Ammon's horn (tissue), 1 donor: ENCODE data around the gene MTERF2.

ENCODE experiments used
- DNase-seq: peaks from one replicate; pipeline ENCODE4 v3.0.0-alpha.2; 2016; ENCODE audit warnings: low spot score

MTERF2 gene

DNA sequence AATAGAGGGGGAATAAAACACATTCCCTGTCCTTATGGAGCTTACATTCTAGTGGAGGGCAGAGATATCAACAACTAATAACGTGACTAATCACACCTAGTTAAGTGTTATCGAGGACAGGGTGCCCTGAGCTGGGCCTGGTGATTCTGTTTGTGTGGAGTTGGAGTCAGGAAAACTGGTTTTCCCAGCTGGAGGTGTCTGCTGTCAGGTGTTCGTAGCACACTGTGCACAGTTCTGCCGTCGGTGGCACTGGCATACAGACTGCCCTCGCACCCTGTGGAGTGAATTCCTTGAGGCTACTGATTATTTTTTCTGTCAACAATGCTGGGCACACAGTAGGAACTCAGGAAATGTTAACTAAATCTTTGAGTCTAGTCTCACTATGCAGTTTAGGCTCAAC lies 900 bp upstream of the MTERF2 start:
- DNase-seq, result no peak

DNA sequence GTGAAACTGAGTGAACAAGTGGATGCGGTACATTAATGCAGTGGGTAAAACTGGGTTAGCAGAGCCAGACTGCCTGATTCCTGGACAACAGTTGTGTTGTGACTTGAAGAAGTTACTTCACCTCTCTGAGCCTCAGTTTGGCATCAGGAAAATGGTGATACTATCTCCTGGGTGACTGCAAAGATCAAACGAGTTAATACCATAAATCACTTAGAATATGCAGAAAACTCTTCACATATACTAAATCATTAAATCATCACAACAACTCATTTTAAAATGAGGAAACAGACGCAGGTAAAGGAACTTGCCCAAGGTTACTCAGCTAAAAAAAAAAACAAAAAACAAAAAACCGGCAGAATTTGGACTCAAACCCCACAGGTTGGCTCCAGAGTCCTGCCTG lies 811 bp downstream of the MTERF2 start:
- no peak for DNase-seq

DNA sequence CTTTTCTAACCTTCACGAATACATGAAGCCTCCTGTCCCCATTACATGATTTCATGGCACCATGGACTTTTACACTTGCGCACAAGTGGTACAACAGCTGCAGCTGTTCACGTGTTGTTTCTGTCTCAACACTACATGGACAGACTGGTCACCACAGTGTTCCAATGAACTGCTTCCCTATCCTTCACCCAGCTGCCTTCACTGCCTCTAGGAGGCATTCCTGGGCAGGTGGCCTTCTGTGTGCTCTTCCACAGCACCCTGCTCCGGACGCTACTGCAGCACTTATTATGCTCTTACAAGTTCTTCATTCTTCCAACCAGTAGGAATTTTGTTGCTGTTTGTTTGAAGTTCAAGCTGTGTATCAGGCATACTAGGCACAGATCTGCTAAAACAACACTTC lies 1.5 kb downstream of the MTERF2 start:
- DNase-seq, result no peak

DNA sequence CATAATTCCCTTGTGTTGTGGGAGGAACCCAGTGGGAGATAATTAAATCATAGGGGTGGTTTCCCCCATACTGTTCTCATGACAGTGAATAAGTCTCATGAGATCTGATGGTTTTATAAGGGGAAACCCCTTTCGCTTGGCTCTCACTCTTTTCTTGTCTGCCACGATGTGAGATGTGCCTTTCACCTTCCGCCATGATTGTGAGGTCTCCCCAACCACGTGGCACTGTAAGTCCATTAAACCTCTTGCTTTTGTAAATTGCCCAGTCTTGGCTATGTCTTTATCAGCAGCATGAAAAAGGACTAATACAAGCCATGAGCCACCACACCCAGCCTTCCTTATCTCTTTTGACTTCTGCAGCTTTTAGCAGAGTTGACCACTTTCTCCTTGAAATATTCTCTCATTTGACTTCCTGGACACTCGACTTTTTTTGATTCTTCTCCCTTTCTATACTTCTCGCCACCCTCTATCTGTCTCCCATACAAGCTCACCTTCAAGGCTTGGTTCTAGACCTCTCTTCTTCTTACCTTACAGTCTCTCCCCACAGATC lies 2.3 kb downstream of the MTERF2 start:
- no peak for DNase-seq

DNA sequence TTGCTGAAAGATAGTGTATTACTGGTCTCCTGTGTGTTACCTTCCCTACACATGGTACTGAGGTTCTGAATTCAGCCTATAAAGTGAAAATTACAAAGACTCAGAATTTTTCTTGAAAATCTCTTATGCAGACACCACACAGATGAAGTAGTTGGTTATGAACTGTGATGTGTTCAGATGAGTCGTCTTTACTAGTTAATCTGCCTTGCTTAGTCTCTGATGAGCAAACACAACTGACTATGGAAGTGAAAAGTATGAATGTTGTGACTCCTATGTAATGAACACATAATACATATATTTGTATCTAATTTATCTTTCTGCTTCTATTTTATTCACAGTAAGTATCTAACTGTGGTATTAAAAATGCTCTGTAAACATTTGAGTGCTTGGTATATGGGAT lies 4.7 kb downstream of the MTERF2 start:
- DNase-seq, result no peak

DNA sequence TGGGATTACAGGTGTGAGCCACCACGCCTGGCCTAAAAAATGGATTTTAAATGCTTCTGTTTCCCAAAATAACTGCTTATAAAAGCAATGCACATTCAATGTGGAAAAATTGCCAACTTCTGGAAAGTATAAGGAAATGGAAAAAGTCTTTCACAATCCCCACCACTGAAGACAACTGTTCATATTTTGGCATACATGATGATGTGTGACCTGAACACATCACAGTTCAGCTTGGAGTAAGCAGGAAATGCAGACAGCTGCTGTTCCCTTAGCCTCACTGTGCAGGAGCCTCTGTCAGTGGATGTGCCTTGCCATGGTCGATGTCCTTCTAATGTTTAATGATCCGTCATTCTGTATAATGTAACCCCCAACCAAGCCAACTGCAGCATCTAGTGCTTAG lies 5.2 kb downstream of the MTERF2 start:
- DNase-seq, result no peak

DNA sequence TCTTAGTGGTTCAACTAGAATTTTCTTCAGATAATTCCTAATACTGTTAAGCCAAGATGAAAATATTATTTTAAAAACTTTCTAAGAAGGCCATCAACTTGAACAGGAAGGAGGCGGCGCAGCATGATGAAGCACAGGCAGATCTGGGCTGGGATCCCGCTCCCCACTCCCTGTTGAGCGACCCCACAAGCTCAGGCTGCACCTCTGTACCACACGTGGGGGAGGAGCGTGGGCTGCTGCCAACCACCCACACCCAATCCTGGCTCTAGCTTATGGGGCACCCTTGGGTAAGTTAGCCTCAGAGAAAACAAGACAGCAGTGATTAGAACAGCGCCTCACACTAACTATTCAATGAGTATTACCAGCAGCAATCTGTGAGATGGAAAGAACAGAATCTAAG lies 6.0 kb downstream of the MTERF2 start:
- no peak for DNase-seq

DNA sequence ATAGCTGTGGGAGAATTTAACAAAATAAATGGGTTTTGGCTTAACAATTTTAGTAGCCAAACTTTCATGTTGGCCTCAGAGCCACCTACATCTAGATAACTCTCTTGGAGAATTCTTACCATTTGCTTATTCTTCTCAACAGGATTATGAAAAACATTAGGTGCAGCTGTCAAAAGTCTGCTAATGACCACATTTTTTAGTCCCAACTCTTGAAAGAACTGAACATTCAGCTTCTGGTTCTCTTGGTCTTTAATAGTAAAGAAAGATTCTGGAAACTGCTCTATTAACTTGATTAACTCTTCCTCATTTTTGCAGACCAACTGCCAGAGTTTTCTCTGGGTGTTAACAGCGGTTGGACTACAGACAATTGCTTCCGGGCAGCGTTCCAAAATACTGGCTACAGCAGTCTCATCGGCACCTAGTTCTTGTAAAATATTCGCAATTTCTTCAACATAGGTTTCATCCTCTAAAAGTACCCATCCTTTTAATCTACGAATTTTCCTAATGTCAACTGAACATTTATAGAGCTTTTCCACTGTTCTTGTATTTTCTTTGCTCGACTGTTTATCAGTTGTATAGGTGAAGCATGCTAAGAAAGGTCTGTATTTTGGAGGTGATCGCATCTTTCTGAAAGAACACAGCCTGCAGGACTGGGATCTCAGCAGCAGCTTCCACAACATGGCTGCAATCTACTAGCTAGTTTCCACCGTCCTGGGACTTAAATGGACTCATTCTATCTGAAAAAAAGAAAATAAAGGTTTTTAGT lies 8.7 kb downstream of the MTERF2 start:
- peak; percentile 51 for DNase-seq

DNA sequence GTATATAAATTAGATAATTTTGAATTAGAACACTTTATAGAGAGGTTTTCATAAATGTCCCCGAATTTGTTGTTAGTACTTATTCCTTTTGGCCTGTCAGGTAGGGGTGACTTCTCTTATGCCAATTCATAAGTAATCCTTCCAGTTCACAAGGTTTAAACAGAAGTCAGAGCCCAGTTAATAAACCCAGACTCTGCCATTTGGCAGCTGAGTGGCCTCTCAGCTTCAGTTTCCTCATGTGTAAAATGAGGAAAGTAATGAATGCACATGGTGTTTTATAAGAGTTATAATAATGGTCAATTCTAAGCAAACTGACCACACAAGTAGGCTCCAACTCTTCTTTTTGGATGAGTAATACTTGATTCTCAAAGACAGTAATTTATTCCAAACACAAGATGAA lies 10.3 kb downstream of the MTERF2 start:
- DNase-seq, result no peak

DNA sequence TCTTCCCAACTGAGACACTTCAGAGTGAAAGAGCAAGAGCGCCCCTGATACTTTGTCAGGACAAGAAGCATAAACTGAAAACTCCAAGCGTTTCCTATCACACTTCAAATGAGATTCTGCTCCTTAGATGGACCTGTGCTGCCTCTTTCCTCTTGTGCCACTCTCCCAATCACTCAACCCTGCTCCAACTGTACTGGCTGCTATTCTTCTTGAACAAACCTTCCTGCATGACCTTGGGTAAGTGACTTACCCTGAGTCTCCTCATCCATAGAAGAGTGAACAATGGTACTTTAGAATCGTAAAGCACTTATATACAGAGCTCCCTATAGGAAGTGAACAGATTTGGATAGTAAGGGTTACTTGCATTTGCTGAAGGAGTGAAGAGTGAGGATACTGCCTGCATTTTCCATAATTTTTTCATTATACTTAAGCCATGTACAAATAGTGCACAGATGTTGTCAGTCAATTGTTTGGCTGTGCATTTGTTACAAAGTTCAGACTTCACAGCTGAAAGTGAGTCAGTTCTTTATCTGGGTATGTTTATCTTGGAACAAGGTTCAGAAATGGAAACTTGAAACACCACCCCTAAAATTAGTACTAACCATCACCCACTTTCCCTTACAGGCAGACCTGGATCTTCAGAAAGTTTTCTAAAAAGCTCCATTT lies 10.8 kb downstream of the MTERF2 start:
- no peak for DNase-seq

DNA sequence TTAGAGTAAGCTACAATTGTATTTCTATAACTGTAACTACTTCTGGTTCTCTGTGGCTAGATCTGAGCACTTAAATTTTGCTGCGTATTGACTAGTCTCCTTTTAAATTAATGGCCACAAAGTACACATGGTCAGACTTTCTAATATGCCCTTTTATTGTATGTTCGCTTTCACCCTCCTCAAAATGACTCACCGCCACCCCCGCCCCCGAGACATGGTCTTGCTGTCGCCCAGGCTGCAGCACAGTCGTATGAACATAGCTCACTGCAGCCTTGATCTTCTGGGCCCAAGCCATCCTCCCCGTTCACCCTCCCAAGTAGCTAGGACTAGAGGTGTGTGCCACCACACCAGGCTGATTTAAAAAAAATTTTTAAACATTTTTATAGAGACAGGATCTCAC lies 11.8 kb downstream of the MTERF2 start:
- DNase-seq, result no peak

DNA sequence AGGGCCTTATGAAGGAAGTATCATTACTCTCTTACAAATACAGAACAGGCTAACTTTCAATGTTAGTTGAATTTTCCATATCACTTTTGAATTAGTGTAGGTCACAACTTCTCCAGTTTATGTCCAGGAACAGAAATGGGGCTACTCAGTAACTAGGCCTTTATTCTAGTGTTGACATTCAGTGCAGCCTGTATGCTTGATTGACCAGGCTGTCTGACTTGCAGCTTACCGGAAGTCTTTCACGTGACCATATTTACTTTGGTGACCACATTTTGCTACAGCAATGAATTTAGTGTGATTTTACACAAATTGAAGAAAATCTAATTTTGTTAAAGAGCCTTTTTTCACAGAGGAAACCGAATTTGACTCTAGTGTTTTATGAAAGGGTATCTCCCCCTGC lies 12.4 kb downstream of the MTERF2 start:
- no peak for DNase-seq

DNA sequence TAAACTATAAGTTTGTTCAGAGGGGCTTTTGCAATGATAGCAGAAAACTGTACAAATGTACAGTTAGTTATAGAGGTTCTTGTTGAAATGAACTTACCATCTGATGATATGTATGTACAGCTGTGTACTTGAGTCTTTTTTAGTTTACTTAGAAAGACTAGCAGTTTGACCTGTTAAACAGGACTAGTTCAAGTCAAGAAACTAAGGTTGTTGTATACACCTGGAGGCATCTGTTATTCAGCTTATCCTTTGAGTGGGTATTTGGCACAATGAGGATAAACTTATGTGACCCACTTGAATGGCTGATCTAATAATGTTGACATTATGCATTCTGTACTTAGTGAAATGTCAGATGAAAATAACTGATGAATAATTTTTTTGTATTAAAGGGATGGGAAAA lies 13.4 kb downstream of the MTERF2 start:
- DNase-seq, result no peak

DNA sequence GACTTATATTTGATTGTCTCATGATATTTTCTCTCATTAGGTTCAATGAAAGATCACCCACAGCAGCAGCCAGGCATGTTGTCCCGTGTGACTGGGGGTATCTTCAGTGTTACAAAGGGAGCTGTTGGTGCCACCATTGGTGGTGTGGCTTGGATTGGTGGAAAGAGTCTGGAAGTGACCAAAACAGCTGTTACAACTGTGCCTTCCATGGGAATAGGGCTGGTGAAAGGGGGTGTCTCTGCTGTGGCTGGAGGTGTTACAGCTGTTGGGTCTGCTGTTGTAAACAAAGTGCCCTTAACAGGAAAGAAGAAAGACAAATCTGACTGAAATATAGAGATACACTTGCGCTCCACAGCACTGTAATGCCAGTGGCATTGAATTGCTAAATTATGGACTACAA lies 15.9 kb downstream of the MTERF2 start:
- DNase-seq, result no peak

DNA sequence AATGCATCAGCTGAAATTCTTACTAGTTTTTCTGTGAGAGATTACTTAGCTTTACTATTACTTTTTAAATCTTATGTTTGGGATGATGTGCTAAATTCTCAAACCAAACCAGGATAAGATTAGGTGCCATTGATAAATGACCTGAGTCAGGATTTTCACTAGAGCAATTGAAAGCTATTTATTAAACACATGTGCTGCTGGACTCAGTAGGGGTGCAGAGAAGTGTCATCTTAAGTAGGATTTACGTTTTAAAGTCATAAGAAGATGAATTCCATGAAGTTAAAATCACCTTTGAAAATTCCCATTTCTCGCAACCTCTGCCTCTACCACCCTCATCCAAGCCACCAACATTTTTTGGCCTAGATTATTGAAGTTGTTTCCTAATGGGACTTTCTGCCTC lies 22.4 kb downstream of the MTERF2 start:
- no peak for DNase-seq

DNA sequence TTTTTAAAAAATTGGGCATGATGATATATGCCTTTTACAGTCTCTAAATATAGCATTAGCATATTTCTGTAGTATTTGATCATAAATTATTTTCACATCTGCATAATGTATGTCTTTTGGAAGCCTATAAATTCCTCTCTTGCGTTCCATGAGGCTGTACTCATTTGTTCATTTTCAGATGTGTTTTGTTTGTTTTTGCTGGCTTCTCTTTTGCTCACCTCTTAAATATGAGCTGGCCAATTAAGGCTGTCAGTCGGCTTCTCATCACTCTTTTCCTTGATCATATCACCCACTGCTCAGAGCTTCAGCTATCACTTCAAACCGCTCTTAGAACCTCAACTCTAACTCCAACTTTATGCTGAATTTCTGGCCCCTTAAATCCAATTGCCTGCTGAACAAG lies 24.7 kb downstream of the MTERF2 start:
- DNase-seq, result no peak

DNA sequence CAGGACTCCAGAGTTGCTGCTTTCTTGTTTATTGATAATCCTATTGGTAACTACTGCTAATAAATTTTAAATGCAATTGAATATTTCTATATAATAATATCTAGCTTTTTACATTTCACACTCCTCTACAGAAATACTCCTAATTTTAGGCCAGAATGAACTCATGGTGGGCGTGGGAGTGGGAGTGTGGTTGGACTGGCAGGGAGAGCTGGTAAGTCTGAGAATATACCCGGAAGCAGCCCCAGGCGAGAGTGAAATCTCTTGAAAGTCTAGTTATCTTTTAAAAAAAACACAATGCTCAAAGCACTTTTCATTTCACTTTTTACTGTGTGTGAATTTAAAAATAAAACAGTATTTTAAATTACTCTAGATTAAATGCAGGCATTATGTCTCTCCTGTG lies 26.5 kb downstream of the MTERF2 start:
- no peak for DNase-seq

DNA sequence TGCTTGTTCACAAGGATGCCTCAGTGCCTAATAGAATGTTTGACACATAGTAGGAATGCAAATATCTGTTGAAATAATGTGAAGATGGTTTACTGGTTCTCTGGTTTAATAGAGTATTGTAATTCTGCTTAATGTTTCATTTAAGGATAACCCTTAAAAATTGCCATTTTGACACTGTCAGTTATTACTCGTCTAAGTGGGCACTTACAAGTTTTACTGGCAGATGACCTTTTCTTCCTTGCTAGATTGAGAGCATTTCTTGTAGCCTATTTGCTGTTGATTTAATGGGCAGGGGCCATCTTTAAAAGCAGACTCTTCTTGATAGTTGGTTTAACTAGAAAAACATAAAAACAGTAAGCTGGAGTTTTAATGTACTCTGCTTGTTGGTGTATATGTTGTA lies 29.4 kb downstream of the MTERF2 start:
- DNase-seq, result no peak

DNA sequence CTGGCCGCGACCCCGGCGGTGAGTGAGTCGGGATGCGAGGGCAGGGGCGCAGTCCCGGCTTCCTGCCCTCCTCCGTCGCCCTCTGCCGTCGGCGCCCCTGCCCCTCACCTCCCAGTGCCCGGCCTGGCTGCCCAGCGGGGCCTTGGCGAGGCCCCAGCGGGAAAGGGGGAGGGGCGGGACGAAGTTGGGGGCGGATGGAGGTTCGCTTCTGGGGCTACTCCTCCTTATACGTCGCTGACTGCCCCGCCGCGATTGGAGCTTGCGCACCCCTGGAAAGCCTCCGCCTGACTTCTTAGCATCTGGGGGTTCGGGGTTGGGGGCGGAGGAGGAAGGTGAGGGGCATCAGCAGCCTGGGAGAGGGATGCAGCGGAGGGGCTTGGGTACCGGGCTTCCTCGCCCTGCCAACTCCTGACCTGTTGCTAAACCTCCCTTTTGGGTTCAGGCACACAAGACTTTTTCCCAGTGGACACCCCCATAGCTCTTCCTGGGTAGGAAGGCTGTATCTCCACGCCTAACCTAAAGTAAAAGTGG lies 30.8 kb downstream of the MTERF2 start:
- no peak for DNase-seq

DNA sequence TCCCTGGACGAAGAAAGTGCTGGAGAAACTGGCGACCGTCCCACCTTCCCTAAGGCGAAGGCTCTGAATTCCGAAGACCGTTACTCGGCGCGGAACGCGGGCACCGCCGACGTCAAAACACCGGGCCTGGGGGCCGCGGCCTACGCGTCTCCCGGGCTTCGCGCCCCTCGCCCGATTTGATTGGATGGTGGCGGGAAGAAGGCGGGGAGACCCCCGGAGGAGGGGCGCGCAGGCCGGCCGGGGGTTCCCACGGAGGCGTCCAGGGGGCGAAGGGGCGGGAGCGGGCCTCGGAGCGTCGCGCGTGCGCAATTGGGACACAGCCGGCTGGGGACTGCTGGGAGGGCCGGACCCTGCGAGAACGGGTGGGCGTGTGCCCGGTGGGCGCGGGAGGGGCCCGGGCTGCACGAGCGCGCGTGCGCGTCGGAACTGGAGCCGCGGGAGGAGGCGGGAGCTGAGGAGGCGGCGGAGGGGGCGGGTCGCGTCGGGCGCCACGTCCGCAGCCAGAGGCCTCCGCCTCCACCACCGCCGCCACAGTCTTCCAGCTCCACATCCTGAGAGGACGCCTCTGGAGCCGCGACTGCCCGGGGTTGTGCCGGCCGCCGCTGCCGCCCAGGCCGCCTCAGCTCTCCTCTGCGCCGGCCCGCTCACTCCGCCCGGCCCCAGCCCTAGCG lies 31.4 kb downstream of the MTERF2 start, which contains the start of gene TMEM263:
Gene TMEM263, plus strand, starts transcription at position 531 of the 671 bp plus-strand sequence. CDS start 11,210 bp downstream, outside the sequence.
- peak; percentile 94 for DNase-seq

DNA sequence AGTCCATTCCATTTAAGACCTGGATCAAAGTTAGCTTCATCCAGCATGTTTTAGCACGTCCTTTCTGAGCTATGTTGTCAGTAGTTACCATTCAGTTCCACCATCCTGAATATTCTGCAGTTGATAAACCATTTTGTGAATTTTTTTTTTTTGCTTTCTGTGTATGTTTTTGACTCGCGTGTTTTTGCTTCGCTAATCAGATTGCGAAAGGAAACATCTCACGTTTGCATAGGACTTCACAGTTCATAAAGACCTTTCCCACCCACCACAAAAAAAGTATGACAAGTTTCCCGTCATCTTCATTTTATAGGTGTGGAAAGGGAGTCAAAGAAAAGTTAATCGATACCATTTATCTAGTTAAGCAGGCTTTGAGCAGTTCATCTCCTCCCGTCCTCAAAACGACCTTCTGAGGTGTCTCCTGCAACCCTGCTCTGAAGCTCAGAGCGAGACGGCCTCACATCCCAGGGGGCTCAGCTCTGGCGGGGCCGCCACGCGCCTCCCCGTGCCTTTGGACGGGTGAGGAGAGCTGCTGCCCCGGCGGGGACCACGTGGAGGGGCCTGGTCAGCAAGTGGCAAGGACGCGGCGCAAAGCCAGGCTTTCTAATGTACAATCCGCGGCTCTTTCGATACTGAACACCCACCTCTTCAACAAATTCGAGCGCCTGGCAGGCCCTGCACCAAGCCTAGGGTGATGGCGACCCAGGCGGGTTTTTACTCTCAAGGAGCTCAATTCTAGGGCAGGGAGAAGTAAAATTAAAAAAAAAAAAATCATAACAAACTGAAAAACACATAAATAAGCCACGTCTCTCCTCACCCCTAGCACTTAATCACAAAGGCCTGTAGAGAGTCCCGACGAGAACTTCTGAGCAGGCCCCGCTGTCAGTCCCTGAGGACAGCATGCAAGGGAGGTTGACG lies 32.2 kb downstream of the MTERF2 start:
- DNase-seq, result peak; percentile 7
